PFSK-1 (cell line): ENCODE data around the gene PGD.

Experiments
- FOXP2 ChIP-seq: optimal IDR thresholded peaks from 2 replicates; pipeline ENCODE3; 2011; ENCODE audit warnings: borderline replicate concordance, control low read depth, inconsistent platforms; ENCODE audit not compliant: insufficient read depth; ENCODE audit errors: extremely low read length, extremely low read depth
- POLR2AphosphoS5 ChIP-seq: IDR thresholded peaks from 2 replicates; pipeline ENCODE4 v1.6.1; 2012; ENCODE audit warnings: low read depth, mild to moderate bottlenecking, control low read depth, low read length, moderate library complexity
- REST ChIP-seq, 2 experiments: IDR thresholded peaks; 2 replicates each; pipeline versions ENCODE4 v1.6.1 to v1.8.0; 2011 to 2012; ENCODE audit warnings: low read depth in 2 of 2, low read length in 2 of 2, control low read depth in 1 of 2, inconsistent platforms in 1 of 2, mild to moderate bottlenecking in 1 of 2, moderate library complexity in 1 of 2; ENCODE audit not compliant: insufficient read depth in 1 of 2
- SIN3A ChIP-seq: IDR thresholded peaks from 2 replicates; pipeline ENCODE4 v1.6.1; 2012; ENCODE audit warnings: mild to moderate bottlenecking, low read length, moderate library complexity, borderline replicate concordance; ENCODE audit not compliant: insufficient read depth
- TAF1 ChIP-seq: IDR thresholded peaks from 2 replicates; pipeline ENCODE4 v1.6.1; 2012; ENCODE audit warnings: low read length, control low read depth, borderline replicate concordance; ENCODE audit not compliant: insufficient read depth

PGD gene

GRCh38 chr1:10467078-10467477, 68.2 kb downstream of the PGD start:
- no peak for TF ChIP-seq SIN3A
- TF ChIP-seq TAF1, result no peak
- no peak for TF ChIP-seq POLR2AphosphoS5
- TF ChIP-seq REST (IDR thresholded peaks at IDR 0.05; ENCODE audit: insufficient read depth in 1 of 2, low read depth in 2 of 2, low read length in 2 of 2), result no peak
- TF ChIP-seq FOXP2, result no peak

- TF ChIP-seq FOXP2, result no peak
- no peak for TF ChIP-seq REST (IDR thresholded peaks at IDR 0.05; ENCODE audit: insufficient read depth in 1 of 2, low read depth in 2 of 2, low read length in 2 of 2)
- TF ChIP-seq POLR2AphosphoS5, result no peak
- TF ChIP-seq SIN3A, result no peak
- TF ChIP-seq TAF1, result no peak
Measured at GRCh38 chr1:10470043-10470442, 71.2 kb downstream of the PGD start.
